IPS-NIHi7 (cell line): ENCODE measurements around the gene WDR87.

Experiments
- DNase-seq: peaks from one replicate; pipeline ENCODE4 v3.0.0; 2012; ENCODE audit warnings: mixed read lengths; ENCODE audit errors: extremely low spot score

Gene WDR87

DNA sequence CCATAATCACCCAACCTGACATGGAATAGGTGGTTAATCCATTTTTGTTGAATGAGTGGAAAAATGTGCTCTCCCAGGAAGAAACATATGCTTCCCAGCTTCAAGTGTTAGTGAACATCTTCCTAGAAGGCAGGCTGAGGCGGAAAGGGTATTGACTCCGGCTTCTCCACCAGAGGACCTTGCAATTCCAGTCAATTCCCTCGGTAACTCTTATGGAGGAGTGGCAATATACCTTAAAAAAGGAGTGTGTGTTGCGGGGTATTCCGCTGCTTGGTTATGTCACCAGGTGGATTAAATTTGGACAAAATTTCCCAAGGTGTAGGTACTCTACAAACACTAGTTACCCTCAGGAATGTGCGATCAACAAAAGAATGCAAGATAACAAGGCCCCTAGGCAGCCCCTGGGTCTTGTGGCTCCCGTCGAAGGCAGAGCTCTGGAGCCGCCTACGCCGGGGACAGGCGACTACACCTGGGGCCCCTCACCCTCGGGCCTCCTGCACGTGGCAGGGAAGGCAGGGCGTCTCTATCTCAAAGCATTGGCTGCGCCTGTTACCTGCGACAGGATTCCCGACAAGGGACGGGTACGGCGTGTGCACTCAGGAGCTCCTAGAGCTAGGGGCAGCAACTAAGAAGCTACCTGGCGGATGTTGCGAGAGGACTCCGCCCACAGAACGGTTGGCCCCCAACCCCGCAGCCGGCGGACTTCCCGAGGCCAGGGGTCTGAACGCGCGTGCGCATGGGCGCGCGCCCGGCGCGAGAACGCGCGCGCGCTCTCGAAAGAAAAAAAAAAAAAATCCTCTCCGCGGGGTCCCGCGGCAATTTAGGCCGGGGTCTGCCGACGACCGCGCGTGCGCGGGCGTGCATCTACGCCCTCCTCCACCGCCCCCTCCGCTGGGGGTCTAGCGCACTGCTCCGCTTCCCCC lies at the start of gene WDR87:
TSS of gene WDR87 (minus strand) at position 649 of the 923 bp plus-strand sequence. CDS start 8,355 bp downstream, outside the sequence.
- DNase-seq = peak; percentile 90

DNA sequence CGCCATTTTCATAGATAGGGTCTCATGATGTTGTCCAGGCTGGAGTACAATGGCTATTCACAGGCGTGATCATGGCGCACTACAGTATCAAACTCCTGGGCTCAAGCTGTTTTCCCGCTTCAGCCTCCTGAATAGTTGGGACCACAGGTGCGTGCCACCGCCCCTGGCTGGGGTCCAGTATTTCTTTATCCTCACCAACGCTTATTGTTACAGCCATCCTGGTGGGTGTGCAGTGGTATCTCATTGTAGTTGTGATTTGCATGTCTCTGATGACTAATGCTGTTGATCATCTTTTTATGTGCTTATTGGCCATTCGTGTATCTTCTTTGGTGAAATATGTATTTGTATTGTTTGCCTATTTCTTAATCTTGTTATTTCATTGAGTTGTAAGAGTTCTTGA lies 49.6 kb upstream of the WDR87 start:
- DNase-seq = no peak

DNA sequence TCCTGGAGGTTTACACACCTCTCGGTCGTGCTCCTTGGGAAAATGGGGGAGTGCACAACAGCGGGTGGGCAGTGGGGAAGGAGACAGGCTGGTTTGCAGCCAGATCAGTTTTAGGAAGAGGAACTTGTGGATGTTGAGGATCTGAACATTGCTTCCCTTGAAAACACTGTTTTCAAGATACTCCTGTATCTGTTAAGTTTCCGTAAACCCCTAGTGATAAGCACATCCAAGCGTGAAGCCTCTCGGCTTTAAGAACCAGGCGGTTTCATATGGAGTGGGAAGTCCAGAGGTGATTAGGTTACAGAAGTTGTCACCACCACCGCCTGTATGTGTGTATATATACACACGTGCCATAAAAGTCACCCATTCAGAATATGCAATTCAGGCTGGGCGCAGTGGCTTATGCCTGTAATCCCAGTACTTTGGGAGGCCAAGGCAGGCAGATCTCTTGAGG lies 48.1 kb upstream of the WDR87 start:
- no peak for DNase-seq

DNA sequence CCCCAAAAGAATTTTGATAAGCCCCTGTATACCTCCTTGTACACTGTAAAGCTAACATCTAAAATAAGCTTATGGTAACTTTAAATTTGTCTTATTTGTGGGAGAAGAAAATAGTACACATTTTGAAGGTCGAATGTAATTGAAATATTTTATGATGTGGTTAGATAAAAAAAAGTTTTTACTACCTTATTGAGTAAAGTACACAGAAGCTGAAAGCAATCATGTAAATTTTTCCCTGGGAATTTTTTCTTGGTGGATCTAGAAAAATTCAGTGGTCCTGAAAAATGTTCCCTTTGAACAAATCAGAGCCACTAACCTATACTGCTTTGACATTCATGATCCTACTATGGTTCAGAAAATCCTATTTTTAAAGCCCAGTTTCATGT lies 47.5 kb upstream of the WDR87 start:
- no peak for DNase-seq

DNA sequence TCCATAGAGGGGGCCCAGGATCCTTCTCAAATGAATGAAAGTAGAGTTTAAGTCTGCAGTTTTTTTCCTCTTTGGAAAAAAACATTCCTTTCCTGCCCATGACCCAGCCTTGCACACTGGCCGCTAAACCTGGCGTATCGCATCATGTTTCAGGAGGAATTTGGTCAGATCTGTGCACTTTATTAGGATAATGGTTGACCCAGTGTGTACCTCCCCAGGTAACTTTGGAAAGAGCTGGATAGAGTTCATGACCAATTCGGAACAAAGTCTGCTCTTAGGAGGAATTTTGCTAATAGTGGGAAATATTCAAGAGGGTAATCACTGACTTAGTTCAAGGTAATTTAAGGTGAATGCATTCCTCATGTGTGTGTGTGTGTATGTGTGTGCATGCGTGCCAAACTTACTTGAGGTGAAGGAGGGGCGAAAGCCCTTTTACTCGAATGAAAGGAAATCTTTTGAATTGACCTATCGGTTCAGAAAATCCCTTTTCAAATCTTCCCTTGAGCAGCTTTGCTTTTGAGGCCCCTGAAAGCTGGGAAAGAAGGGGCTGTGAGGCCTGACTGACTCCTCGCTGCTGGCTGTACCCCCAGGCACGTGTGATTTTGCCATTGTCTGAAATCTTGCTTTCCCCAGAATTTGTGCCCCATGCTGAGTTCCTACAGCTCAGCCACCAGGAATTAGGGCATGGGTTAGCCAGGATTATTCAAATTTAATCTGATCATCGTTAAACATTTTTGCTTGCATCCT lies 47.0 kb upstream of the WDR87 start:
- DNase-seq = no peak

DNA sequence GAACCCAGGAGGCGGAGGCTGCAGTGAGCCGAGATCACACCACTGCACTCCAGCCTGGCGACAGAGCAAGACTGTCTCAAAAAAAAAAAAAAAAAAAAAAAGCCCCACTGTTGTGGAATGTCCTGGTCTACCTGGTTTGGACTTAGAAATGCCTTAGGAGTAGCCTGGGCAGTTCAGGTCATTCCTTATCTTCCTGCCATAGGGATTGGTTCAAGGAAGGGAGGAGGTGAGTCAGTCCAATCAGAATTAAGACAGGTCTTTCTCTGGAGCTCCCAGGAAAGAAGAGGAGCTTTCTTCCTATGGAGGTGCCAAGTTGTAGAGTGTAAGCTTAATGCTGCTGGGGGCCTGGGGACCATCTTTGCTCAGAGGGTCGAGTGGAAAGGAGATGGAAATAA lies 45.4 kb upstream of the WDR87 start:
- DNase-seq = no peak

DNA sequence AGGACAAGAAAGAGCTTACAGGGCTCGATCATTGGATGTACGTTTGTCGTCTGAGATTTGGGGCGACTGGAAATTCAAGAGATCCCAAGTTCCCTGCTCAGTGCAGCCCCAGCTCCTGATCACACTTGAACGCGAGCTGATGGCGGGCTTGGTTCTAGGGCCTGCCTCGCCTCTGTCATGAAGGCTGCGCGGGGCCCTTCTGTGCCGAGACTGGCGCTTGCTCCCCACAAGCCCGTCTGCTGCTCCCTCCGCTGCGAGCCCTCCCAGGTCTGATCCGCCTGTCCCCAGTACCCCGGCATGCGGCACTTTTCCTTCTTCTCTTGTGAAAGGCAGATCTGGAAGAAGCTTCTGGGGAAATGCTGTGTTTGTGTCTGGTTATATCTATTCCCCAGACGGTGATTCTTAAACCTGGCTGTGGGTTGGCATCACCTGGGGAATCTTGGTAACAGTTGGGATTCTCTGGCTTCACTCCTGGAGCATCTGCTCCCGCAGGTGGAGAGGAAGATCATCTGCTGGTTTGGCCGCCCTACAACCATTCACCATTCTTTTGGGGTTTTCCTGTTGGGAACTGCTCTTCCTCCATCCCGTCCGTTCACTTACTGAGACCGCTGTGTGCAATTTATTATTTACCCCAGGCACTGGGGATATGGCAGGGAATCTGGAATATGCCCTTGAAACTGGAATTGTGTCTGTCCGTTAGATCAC lies 44.2 kb upstream of the WDR87 start:
- DNase-seq = no peak

DNA sequence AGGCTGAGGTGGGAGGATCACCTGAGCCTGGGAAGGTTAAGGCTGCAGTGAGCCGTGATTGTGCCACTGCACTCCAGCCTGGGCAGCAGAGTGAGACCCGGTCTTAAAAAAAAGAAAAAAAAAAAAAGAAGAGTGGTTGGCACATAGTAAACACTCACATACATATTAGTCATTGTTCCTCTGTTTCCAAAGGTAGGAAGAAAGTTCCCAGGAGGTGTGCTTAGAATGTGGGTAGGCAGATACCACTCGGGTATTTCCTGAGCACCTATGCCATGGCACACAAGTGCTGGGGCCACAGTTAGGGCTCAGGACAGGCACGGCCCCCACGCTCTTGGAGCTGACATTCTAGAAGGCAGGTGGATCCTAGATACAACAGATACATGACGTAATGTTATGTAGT lies 42.0 kb upstream of the WDR87 start:
- DNase-seq = no peak

DNA sequence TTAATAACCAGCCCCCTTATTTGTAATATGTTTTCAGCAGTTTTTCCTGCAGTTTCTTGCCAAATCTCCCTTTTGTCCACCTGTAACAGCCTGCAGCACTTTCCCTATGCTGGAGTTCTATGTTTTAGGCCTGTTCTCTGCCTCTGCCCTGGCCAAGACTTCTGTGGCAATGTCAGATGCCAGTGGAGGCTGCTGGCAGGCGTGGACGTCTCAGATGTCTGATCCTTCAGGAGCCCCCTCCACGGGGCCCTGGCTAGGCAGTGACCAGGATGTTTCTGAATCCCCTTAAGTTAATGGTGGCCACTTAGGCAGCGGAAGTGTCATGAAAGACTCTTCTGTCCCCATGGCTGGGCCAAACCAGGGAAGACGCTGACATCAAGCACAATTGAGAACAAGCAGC lies 41.4 kb upstream of the WDR87 start:
- no peak for DNase-seq

DNA sequence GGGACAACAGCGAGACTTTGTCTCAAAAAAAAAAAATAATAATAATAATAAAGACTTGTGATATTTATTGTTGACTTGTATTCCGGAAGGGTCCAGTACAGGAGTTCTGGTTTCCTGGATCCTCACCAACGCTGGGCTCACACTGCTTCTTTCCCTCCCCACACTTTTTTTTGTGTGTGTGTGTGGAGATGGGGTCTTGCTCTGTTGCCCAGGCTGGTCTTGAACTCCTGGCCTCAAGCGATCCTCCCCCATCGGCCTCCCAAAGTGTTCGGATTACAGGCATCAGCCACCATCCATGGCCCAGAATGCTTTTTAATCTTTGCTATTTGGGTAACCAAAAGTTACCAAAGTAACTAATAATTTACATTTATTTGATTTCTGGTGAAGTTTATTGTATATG lies 39.7 kb upstream of the WDR87 start:
- DNase-seq = no peak

DNA sequence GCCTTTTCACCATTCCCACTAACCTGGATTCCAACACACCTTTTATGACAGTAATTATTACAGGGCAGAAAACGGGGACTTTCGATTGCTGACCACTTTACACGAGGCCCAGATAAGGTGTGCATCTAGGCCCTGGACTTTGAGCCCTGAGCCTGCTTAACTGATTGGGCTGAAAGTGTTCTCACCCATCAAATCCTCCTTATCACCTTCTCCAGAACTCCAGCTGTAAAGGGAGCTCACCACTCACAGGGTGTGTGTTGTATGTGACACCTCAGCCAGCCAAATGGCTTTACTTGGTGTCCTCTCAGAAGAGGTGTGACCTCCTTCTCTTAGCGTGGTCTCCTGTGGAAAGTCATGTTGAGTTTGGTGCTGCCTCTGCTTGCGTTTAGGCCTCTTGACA lies 37.1 kb upstream of the WDR87 start:
- no peak for DNase-seq

DNA sequence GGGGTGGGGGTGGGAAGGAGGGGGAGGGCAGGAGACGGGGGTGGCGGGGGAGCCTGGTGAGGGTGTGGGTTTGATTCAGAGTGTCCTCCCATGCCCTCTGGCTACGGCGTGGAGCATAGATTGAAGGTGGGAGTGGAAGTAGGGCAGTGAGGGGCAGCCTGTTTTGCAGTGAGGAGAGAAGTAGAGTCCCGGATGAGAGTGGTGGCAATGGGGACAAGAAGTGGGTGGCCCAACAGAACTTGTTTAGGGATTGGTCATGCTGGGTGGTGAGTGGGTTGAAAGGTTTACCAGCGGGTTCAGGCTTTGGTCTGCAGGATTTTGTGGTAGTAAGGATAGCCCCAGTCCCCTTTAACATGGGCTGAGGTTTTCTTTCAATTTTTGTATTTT lies 36.1 kb upstream of the WDR87 start:
- no peak for DNase-seq

DNA sequence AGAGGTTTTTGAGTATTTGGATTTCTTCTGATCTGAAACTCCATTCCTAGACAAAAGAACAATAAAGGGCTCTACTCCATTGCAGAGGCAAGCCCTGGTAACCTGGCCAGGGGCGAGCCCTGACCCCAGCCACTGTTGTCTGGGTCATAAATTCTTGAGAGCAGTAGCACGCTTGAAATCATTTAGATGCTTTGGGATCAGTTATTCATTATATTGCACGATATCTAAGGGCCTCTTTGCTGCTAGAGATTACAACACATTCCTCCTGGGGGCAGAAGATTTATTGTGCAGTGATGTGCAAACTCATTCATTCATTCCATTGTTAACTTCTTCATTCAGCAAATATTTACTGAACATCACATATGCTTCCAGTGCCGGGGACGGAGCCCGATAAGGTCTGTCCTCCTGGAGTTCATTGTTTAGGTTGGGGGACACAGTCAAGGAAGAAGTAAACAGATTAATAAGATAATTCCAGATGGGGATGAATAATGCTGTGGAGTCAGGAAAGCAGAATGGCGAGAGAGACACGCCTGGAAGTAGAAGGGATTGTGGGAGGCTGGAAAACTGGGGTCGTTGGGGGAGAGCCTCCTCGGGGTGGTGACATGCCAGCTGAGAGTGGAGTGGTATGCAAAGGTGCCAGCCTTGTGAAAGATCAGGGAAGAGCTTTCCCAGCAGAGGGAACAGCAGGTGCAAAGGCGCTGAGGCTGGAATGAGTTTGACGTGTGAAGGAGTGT lies 35.6 kb upstream of the WDR87 start:
- DNase-seq = no peak

DNA sequence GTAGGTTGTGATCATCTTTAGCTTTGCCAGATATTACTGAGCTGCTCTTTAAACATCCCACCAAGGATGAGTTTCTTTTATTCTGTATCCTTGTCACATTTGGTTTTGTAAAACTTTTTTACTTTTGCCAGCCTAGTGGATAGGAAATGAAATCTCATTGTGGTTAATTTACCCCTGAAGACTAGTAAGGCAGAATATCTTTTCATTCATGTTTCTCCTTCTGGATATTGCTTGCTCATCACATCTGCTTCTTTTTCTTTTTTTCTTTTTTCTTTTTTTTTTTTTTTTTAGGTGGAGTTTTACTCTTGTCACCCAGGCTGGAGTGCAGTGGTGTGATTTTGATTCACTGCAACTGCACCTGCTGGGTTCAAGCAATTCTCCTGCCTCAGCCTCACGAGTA lies 32.0 kb upstream of the WDR87 start:
- no peak for DNase-seq

DNA sequence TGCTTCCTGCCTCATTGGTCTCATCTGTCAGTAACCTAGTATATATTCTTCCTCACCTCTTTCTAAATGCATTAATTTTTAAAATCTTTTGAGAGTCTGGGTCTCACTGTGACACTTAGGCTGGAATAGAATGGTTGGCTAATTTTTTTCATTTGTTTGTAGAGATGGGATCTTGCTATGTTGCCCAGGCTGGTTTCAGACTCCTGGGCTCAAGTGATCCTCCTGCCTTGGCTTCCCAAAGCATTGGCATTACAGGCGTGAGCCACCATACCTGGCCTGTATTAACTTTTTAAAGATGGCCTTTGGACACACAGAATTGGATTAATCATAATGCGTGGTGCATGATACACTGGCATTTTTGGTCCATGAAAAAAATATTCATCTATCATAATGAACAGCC lies 30.5 kb upstream of the WDR87 start:
- no peak for DNase-seq

DNA sequence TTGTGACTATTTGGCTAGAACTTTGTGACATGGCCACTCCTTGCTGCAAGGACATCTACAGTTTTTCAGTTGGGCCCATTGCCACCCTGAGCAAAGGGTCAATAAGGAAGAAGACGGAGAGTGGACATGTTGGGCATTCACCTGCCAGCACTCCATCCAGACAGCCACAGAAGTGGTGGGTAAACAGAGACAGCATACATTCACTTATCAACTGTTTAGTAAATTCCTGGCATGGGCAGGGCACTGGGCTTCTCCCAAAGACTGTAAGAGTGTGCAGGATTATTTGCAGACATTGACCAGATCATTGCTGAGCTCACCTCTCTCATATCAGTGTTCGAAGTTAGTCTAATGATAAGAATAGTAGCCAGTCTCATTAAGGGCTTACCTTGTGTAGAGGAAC lies 29.8 kb upstream of the WDR87 start:
- no peak for DNase-seq

DNA sequence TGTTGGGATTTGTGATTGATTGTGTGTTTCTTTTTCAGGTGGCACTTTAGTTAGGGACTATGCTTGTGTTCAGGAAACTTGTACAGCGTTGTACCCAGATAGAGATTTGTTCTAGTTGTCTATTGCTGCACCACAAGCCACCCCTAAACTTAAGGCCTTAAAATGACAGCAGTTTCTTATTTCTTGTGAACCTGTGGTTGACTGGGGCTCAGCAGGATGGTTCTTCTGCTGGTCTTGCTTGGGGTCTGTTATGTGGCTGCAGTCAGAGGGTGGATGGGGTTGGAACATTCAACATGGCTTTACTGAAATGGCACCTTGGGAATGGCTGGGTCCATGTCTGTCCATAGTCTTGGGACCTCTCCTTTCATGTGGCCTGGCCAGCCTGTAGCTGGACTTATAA lies 28.9 kb upstream of the WDR87 start:
- no peak for DNase-seq

DNA sequence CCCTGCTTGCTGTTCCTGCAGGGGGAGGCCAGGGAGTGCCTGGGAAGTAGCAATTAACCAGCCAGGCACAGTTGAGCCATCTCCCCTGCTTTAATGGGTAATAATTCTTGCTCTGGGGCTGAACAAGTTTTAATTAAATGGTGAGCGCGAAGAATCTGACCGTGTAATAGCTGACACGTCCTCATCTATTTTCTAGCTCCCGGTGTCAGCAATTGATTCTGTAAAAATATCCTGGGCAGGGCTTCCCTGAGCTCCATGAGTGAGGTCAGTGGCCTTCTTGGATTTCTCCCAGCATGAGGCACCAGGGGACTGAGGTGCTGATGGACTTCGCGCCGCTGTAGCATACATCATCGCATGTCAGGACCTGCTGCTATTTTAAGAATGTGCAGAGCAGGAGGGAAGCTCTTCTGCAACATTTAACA lies 27.6 kb upstream of the WDR87 start:
- no peak for DNase-seq

DNA sequence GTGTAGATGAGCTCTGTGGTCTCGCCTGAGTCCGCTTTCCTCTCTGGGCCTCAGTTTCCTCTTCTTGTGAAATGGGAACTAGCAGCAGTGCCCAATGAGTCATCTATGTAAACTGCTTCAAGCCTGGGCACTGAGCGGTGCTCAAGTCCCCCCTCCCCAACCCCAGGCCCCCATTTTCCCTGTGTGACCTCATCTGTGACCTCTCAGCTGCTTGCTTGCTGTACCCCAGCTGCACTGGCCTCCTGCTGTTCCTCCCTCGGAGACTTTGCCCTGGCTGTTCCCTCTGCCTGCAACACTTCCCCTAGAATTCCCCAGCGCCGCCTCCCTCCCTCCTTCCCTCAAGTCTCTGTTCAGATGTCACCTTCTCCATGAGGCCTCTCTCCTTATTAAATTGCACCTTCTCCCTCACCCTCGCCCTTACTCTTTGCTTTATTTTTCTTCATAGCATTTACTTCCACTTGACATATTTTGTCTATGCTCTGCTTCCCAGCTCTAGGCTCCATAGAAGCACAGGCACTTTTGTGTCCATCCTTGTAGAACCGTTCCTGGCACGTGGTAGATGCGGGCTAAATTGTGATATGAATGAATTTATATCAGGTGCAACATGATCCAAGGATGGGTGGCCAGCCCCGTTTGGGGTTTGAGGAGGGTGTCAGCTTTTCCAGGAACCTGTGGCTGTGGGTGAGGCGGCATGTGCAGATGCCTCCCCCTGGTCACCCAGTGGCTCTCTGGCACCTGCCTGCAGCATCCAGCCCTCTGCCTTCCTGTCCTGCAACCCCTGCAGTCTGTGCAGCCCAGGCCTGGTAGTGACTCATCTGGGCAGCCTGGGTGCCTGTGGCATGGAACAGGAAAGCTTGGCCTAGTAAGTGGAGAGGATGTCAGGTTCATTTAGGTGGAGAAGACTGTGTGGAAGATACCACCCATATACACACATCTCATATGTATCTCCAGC lies 26.9 kb upstream of the WDR87 start:
- no peak for DNase-seq

DNA sequence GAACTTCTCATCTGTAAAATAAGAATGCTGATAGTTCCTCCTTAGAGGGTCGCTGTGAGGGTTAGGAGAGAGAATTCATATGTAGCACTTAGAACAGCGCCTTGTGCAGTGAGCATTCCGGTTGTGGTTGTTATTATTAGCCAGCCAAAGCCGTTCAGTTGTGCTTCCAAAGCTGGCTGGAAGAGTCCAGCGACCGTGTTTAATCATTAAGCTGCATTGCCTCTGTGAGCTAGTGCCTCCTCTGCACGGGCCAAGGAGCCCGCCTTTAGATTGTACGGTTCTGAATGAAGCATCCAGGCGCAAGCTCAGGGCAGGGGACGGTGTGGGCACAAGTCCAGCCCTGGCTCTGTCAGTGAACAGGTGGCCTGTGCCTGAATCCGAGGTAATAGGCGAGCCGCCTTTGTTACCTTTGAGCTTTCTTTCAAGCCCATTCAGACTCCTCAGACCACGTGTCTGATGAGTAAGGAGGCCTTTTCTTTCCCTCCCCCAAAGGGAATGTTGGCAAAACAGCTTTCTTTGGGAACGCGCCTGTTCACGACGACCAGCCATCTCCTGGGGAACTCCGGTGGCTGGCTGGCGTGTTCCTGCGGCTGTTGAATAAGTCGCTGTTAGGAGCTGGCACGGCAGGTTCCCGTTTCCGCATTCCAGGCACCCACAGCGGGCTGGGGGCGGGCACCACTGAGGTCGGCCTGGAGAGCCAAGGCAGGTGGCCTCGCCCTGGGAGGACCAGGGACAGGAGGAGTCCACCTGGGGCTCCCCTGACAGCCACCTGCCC lies 25.7 kb upstream of the WDR87 start:
- DNase-seq = peak; percentile 73
